ENCODE data around the gene RNF123.
"Not testable (repeated sequence)": the region's sequence is repeated elsewhere in the genome, so short reads cannot be mapped to it uniquely, and the experiment has no call there.

RNF123 gene

DNA sequence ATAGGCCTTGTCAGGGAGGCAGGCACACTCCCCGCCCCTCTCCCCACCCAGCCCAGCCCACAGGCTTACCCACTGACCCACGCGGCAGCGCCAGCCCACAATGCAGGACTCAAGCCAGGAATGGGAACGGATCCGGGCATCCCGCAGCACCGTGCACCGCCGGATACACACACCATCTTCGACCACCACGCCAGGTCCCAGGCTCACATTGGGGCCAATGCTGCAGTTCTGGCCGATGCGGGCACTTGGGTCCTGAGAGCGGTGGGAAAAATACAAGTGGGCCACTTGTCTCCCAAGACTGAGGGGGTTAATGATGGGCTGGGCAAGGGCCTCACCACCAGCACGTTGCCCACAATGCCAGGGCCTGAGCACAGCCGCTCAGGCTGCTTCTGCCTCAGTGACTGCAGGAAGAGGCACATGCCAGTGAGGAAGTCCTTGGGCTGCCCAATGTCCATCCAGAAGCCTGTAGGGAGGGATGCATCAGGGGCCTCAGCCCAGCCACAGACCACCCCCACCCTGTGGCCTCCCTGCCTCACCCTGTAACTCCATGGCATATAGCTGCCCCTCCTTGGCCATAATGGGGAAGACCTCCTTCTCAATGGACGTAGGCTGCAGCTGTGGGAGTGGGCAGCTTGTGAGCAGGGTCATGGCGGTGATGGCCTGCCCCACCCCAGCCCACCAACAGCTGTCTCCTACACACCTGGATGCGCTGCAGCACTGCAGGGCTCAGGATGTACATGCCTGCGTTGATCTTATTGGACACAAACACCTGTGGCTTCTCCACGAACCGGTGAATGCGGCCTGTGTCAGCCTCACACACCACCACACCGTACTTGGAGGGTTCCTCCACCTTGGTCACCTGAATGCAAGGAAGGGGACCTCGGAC, 32.8 kb downstream of the RNF123 start:
- DNase-seq: no peak

- no peak for DNase-seq
These were observed 33.5 kb downstream of the RNF123 start for GRCh38 chr3:49722896-49723295.

DNA sequence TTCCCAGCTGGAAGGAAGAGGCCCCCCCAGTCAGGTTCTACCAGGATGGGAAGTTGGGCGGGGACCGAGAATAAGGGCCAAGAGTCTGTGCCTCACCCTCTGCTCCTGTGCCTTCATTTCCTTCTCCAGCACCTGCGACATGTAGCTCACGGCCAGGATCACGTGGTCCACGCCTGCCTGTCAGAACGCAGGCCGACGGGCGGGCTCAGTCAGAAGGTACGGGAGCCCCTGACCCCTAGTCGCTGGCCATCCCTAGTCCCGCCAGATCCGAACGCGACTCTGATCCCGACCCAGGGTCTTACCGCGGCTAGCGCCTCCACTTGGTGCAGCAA, 33.9 kb downstream of the RNF123 start:
- DNase-seq: no peak

GRCh38 chr3:49723628-49724551, 34.5 kb downstream of the RNF123 start, which contains the start of gene GMPPB:
TSS of gene GMPPB (minus strand) at chr3:49723951. CDS start at chr3:49723726, 225 bp downstream.
- peak; percentile 86 for DNase-seq

GRCh38 chr3:49724586-49724985, 35.2 kb downstream of the RNF123 start:
- DNase-seq: no peak

- no peak for DNase-seq
These were observed 36.7 kb downstream of the RNF123 start for GRCh38 chr3:49725906-49726681.

DNA sequence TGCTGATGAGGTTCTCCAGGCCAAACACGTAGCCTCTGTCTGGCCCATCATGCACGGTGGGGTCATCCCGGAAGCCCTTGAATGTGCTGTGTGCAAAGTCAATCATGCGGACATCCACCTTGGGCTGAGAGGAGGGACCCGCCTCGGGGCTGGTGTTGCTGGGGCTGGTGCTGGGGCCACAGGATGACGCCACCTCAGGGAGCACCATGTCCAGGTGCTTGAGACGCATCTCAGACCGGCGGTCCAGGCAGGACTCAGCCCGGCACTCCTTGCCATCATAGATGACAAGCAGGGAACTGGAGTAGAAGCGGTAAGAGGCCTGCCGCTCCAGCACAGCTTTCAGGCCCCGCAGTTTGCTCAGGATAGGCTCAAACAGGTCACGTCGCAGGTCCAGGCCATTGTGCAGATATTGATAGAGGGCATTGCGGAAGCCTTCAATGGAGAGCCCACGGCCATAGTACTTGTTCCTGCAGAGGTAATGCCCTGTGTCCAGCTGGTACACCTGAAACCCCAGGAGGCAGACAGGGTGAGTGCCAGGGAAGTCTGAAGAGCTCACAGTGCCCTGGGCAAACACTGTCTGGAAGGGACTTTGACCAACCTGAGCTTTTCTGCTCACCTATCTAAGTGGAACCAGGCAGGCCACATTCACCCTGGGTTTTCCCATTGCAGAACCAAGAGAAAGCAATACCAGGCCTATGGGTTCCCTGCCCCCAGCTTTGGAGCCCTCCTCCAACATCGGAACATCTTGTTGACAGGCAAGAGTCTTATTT, 38.0 kb downstream of the RNF123 start:
- no peak for DNase-seq

GRCh38 chr3:49727924-49728361, 38.6 kb downstream of the RNF123 start:
- no peak for DNase-seq

GRCh38 chr3:49729966-49730609, 40.7 kb downstream of the RNF123 start:
- DNase-seq: no peak

DNA sequence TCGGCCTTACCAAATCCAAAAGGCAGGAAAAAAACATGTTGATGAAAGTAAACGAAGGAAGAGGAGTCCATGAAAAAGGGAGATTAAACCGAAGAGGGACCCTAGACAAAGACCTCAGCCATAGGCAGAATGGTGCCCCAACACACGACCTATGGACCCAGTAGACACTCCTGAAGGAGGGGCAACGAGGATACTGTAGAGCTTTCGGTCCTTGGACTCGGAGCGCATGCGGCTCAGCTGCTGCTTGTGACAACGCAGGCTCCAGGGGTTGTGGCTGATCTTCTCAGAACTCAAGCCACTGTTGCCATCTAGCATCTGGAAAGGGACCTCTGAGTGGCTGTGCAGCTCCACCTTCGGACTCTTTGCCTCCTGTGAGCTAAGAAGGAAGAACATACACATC, 43.2 kb downstream of the RNF123 start:
- no peak for DNase-seq

DNA sequence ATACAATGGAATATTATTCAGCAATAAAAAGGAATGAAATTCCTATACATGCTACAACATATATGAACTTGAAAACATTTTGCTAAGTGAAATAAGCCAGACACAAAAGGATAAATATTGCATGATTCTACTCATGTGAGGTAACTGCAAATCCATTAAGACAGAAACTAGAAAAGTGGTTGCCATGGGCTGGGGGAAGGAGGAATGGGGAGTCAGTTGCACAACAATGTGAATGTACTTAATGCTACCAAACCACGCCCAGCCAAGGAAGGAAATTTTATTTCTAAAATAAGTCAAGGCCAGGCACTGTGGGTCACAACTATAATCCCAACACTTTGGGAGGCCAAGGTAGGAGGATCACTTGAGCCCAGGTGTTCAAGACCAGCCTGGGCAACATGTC, 44.2 kb downstream of the RNF123 start:
- no peak for DNase-seq

GRCh38 chr3:49734752-49735151, 45.4 kb downstream of the RNF123 start:
- DNase-seq: no peak

GRCh38 chr3:49738067-49738713, 48.8 kb downstream of the RNF123 start:
- DNase-seq: no peak

- no peak for DNase-seq
These were observed 51.1 kb downstream of the RNF123 start for GRCh38 chr3:49740427-49740826.

- no peak for DNase-seq
These were observed 56.6 kb downstream of the RNF123 start for GRCh38 chr3:49745986-49746385.

DNA sequence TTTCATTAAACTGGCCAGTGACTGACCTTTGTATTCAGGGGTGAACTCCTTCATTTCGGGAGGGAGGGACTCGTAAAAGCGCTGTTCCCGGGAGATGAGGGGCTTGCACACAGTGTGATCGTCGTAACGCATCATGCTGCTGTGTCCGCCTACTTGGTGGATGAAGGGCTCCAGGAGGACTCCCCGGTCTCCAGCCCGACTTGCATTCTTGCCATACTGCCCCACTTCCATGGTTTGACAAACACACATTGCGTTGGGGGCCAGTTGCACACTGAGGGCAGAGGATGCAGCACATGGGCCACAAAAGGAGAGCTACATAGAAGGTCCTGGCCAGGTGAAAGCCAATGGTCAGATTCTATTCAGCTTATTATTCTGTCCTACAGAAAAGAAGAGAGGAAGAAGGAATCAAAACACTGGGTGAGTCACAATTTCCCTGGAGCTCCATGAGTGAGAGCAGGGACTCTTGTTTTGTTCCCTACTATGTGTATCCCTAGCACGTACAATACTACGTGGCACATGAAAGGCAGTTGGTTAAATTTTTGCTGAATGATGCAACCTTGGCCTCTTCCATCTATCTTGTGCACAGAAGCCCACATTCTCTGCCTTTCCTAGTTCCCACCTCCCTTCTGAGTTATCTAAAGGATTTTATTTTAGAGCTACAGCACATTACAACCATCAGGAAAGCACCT, 58.6 kb downstream of the RNF123 start:
- no peak for DNase-seq

DNA sequence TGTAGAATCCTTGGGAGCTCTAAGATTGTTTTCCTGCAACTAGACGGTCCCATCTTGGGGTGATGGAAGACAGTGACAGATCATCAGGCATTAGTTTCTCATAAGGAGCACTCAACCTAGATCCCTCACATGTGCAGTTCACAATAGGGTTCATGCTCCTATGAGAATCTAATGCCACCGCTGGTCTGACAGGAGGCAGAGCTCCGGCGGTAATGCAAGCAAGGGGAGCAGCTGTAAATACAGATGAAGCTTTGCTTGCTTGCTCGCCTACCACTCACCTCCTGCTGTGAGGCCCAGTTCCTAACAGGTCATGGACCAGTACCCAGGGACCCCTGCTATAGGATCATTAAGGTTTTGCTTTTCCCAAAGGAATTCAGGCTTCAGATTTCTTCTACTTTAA, 59.5 kb downstream of the RNF123 start:
- not testable (repeated sequence) for DNase-seq

- DNase-seq: no peak
These were observed 60.7 kb downstream of the RNF123 start for GRCh38 chr3:49750056-49750455.

DNA sequence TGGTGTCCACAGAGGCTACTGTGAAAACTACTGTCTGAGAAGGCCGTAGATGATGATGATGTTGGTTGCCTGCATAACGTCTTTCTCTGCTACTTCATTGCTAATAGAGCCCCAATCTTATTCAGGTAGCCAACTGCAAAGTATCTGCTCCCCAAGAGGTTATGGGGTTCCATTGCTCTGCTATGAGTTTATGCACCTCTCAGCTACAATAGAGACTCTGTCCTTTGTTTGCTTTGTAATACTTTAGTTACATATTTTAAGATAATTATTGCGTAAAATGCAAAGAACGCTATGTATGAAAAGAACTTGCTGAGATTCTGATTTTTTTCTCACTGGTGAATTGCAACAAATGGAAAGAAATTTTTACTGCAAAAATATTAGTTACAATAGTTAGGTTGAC, 62.1 kb downstream of the RNF123 start:
- no peak for DNase-seq

DNA sequence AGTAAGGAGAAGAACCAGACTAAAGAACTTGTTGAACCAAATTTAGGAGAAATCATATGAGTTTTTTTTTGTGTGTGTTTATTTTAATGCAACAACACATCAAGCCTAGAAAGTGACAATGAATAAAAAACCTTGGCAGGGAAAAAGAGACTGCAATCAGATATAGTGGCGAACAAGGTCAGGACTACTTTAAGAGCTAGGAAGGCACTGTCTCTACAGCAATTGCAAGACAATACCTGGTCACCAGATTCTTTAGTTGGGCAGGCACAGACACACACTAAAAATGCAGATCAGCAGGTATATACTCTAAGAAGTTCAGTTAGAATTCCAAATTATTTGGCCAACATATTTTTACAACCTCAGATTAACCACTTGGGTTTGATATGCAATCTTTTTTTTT, 65.2 kb downstream of the RNF123 start:
- DNase-seq: no peak
